HG02938 (cell line): Measurements from ENCODE around the gene TMEM60.
"Not testable (repeated sequence)": the region's sequence is repeated elsewhere in the genome, so short reads cannot be mapped to it uniquely, and the experiment has no call there.

Experiments
- ATAC-seq: cut with Tn5 transposase; IDR thresholded peaks from one replicate; pipeline ENCODE4 v1.9.1; 2021; ENCODE audit warnings: mild to moderate bottlenecking, moderate library complexity; ENCODE audit not compliant: unreplicated experiment

Gene TMEM60

GRCh38 chr7:77812290-77812685 is 14.1 kb upstream of the TMEM60 start:
- ATAC-seq = no peak

DNA sequence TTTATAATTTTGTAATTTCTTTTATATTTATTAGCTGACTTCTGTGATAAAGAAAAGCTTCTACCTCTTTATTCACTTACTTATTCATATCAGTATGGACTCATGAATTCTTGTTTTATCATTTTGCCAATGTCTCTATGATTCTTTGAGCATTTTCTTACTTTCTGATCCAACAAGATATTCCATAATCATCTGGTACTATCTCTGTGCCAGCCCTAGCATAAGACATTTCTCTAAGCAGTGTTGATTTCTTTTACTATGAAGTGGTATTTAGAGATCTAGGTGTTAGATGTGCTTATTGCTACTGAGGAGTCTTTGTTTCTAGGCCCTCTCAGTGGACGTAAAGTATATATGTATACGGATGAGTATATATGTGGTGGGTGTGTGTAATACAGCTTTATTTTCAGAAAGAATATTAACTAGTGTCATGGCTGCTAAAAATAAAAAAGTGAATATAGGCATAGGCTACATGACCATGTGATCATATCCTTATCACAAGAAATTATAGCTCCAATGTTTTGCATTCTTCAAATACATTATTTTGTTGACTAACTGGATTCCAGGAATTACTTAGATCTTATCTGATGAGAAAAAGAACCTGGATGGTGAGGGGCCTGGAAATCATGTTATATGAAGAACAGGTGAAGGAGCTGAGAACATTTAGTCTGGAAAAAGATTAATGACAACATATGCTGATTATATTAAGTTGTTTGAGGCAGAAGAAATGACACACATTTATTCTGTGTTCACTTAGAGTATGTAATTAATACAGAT is 13.5 kb upstream of the TMEM60 start:
- no peak for ATAC-seq

DNA sequence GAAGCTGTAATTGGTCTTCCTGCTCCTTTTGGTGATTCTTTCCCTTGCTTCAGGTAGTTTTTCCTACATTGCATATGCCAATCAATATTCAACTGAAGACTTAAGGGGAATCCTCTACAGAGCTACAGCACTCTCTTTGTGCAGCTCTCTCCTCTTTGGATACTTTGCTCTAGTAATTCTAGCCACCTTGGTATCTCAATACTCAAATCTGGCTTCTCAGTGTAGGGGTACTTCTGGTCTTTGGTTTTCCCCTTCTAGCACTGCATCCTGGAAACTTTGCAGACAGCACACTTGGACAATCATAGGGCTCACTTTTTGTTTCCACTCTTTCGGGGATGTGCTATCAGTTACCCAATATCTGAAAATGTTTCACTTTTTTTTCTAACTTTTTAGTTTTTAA is 10.3 kb upstream of the TMEM60 start:
- ATAC-seq = no peak

DNA sequence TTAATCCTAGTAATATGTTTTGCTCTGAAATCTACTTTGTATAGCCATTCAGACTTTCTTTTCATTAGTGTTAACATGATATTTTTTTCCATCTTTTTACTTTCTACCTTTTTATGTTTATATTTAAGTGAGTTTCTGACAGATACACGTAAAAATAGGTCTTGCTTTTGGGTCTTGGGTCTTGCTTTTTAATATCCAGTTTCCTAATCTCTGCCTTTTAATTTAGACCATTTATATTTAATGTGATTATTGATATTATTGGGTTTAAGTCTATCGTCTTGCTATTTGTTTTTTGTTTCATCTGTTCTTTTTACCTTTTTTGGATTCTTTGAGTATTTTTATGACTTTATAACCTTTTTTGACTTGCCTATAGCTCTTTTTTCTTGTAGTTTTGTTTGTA is 8.2 kb upstream of the TMEM60 start:
- ATAC-seq = no peak

GRCh38 chr7:77802557-77803405 is 4.5 kb upstream of the TMEM60 start:
- no peak for ATAC-seq

DNA sequence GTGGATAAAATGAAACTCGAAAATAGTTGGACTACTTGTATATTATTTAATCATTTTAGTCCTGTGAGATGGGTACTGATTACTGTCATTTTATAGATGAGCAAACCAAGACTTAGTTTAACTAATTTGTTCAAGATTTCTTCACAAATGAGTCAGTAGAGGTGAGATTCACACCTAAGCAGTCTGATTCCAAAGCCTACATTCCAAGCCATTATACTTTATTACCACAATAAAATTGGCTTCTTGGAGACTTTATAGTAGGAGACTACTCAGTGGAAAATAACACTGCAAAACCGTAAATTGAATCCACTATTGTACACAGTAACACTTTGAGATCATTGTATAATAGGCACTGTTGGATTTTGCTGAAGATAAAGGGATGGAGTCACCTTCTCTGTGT is 2.5 kb upstream of the TMEM60 start:
- no peak for ATAC-seq

DNA sequence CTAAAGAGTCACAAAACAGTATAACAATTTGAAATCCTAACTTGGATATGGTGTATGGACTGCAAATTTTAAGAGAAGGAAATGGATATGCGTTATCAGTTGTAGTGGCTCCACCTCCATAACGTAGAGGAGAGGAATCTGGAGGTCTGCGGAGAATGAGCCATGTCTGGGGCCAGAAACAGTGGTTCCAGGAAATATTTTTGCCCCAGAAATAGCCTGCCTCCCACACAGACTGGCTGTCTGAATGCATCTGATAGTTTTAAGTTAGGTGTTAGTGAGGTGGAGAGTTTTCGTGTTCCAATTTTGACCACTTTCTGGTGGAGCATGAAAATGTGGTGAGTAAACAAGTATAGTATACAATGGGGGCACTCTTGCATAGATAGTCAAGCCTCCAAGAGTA is 1.9 kb upstream of the TMEM60 start:
- no peak for ATAC-seq

- ATAC-seq = no peak
These were observed 1.1 kb upstream of the TMEM60 start for GRCh38 chr7:77799078-77799964.

GRCh38 chr7:77797734-77798393 is 370 bp downstream of the TMEM60 start:
- ATAC-seq = peak; percentile 31

- ATAC-seq = no peak
These were observed 1.3 kb downstream of the TMEM60 start for GRCh38 chr7:77796960-77797359.

DNA sequence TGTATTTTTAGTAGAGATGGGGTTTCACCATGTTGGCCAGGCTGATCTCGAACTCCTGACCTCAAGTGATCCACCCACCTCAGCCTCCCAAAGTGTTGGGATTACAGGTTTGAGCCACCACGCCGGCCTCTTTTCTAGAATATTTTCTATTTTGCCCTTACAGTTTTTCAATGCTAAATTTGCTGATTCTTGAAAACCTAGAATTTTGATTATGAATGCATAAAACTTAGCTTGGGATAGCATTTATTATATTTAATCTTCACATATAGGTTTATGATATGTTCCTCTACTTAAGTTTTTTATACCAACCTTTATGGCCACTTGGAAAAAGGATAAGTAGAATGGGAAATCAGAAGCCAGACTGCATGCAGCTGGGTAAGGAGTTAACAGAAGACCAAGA is 2.1 kb downstream of the TMEM60 start:
- ATAC-seq = no peak

DNA sequence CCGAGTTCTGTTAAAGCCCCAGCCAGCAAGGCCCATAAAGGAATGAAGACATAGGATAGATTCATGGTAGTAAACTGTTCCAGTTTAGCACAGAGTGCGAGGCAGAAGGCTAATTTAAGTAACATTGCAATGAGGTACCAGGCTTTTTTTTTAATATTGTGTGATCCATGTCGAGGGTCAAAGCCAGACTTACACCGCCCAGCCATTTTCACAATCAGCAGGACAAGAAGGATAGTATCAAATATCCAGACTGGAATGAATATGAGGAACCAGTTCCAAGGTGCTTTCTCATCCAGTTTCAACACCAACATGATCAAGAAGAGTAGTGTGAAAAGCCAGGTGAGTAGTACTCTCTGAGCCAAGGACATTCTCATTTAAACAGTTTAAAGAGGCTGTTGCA is 4.2 kb downstream of the TMEM60 start:
- no peak for ATAC-seq

DNA sequence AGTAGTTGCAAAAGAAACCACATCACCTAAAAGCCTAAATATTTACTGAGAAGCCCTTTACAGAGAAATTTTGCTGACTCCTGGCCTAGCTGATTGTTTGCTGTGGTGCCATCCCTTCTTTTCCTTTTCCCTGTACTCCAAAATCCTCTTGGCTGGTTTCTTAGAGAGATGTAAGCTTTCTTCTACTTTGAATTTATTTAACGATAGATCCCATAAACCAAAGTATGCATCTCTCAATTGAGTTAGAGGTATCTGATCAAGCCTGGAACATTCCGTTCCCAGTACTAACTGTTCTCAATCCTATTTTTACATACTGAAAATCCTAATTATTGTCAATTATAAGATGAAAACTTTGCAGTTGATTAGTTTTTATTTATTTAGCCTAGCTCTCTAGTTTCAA is 6.3 kb downstream of the TMEM60 start:
- no peak for ATAC-seq

DNA sequence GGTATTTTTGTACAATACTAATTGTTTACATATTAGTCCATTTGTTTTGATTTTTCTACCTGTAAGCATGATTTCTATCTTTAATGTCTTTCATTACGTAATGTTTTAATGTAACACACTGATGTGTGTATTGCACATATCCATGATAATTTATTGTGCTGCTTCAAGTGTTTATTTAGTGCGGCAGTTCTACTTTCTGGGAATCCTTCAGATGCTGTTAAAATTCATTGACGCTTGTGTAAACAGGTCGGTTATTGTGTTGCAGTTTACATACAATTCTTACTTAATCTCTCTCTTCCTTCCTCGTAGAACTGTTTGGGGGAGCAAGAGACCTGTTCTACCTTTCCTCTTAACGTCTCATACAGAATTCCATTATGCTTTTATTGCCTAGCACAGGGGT is 6.9 kb downstream of the TMEM60 start:
- ATAC-seq = no peak

GRCh38 chr7:77788327-77788902 is 9.8 kb downstream of the TMEM60 start:
- ATAC-seq = peak; percentile 50

GRCh38 chr7:77786741-77787140 is 11.5 kb downstream of the TMEM60 start:
- ATAC-seq = no peak

DNA sequence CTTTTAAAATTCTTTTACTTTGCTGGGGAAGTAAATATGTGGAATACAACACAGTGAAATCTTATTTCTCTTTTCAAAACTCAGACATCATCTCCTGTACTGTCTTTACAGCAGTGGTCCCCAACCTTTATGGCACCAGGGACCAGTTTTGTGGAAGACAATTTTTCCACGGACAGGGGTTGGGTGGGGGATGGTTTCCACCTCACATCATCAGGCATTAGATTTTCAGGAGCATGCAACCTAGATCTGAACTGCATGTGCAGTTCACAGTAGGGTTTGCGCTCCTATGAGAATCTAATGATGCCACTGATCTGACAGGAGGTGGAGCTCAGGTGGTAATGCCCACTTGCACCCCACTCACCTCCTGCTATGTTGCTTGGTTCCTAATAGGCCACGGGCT is 12.2 kb downstream of the TMEM60 start:
- ATAC-seq = no peak

GRCh38 chr7:77784426-77784825 is 13.8 kb downstream of the TMEM60 start:
- ATAC-seq = not testable (repeated sequence)

DNA sequence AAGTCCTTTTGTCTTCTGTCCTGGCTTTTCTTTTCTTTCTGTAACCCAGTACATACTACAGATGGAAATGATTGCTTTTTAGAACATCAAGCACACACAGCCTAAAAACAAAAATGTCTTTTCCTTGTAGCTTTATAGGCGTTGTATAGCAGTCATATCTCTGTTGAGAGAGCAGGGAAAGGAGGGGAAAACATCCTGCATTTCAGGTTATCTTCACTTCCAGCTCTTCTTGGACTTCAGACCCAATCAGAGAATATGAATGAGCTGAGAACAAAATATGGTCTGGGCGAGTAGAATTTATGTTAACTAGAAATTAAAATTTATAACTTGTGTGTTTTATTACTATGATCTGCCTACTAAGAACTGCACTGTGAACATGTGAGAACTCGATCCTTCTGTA is 14.7 kb downstream of the TMEM60 start:
- no peak for ATAC-seq

DNA sequence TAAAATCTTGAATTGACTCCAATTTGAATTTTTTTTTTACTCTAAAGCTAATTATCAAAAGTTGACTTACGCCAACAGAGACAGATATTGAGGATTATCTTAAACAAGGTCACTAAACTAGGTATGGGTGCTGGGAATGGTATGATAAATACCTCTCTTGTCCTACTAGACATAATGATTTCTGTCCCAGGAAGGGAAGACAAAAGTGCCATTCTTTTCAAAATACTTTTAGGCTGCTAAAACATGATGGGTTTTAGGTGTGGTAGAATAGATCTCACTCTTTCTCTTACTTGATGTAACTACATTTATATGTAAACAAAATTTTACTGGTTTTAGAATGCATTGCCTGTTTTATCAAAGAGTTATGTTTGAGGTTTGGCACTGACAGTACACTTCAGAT is 15.1 kb downstream of the TMEM60 start:
- ATAC-seq = no peak
